H1 (cell line): Measurements from ENCODE around the gene ECPAS. TPM values are rescaled to one million over a fixed set of nuclear protein-coding genes. Genes with fewer than 3 reads are reported as not detected.
A peak's percentile ranks its signal among the peaks of the same experiment; 100 is the strongest.

Experiments used
- CTCF ChIA-PET: fragments of 300-600 bp; sonication (Branson Sonifier 250); formaldehyde crosslinking; loops from one replicate; lab custom pipeline; 2021; ENCODE audit not compliant: partially characterized antibody; lab: Charles Lee
- POLR2A ChIA-PET: fragments of 300-600 bp; sonication (Branson Sonifier 250); formaldehyde crosslinking; loops from one replicate; lab custom pipeline; 2021; ENCODE audit warnings: inconsistent platforms; ENCODE audit not compliant: partially characterized antibody; lab: Charles Lee
- DNase-seq, 2 experiments: peaks; one replicate each; pipeline versions ENCODE4 v3.0.0 to v3.0.0-alpha.2; 2010 to 2022; ENCODE audit warnings: low spot score in 2 of 2, low read depth in 1 of 2, mixed read lengths in 1 of 2
- FAIRE-seq: peaks from 2 replicates; lab custom pipeline; 2011; peaks lifted over from hg19 to GRCh38; lab: Jason Lieb, UNC
- H2AFZ ChIP-seq: 2 replicates; pipeline ENCODE4 v1.8.1; 2012; ENCODE audit warnings: low read length, inconsistent platforms
- H2AK5ac ChIP-seq: 2 replicates; pipeline ENCODE4 v1.6.1; 2013; ENCODE audit warnings: low read depth, low read length
- H2BK120ac ChIP-seq: replicated peaks from 2 replicates; pipeline ENCODE3; 2013; ENCODE audit warnings: low read depth, low read length, inconsistent platforms
- H2BK12ac ChIP-seq: 2 replicates; pipeline ENCODE4 v1.6.1; 2013; ENCODE audit warnings: low read depth, low read length
- H2BK15ac ChIP-seq: 2 replicates; pipeline ENCODE4 v1.6.1; 2013; ENCODE audit warnings: low read length
- H2BK20ac ChIP-seq: 2 replicates; pipeline ENCODE4 v1.6.1; 2013; ENCODE audit warnings: low read length
- H2BK5ac ChIP-seq: 2 replicates; pipeline ENCODE4 v1.6.1; 2013; ENCODE audit warnings: low read depth, low read length
- H3K14ac ChIP-seq: 2 replicates; pipeline ENCODE4 v1.6.1; 2013; ENCODE audit warnings: inconsistent platforms; ENCODE audit not compliant: insufficient read length
- H3K18ac ChIP-seq: 2 replicates; pipeline ENCODE4 v1.6.1; 2013; ENCODE audit warnings: low read length; ENCODE audit errors: extremely low read depth
- H3K23ac ChIP-seq: 2 replicates; pipeline ENCODE4 v1.6.1; 2013; ENCODE audit warnings: inconsistent platforms; ENCODE audit not compliant: insufficient read length
- H3K23me2 ChIP-seq: 2 replicates; pipeline ENCODE4 v1.6.1; 2013; ENCODE audit warnings: low read depth, low read length
- H3K27ac ChIP-seq: 2 replicates; pipeline ENCODE4 v1.6.1; 2011; ENCODE audit warnings: low read depth, low read length, inconsistent platforms
- H3K27me3 ChIP-seq, 4 experiments: replicated peaks in 1 of 4; 1 replicate in 1 of 4; 2 replicates in 3 of 4; pipeline versions ENCODE4 v1.6.1 to v1.8.1; 2011 to 2013; ENCODE audit warnings: low read length in 3 of 4, mild to moderate bottlenecking in 3 of 4, inconsistent platforms in 2 of 4, mixed read lengths in 2 of 4, moderate library complexity in 1 of 4; ENCODE audit not compliant: control insufficient read depth in 3 of 4, insufficient read depth in 3 of 4; ENCODE audit errors: extremely low read depth in 1 of 4
- H3K36me3 ChIP-seq, 4 experiments: 2 replicates each; pipeline versions ENCODE4 v1.6.1 to v1.8.1; 2011 to 2013; ENCODE audit warnings: mild to moderate bottlenecking in 4 of 4, low read length in 3 of 4, moderate library complexity in 2 of 4, control low read depth in 1 of 4, inconsistent platforms in 1 of 4; ENCODE audit not compliant: insufficient read depth in 4 of 4, control insufficient read depth in 2 of 4
- H3K4ac ChIP-seq: replicated peaks from 2 replicates; pipeline ENCODE3; 2013; ENCODE audit warnings: low read length, low read depth, mixed read lengths, inconsistent platforms; ENCODE audit not compliant: insufficient read length
- H3K4me1 ChIP-seq, 4 experiments: replicated peaks in 1 of 4; 1 replicate in 1 of 4; 2 replicates in 3 of 4; pipeline versions ENCODE4 v1.6.1 to v1.8.1; 2011 to 2013; ENCODE audit warnings: low read length in 3 of 4, inconsistent platforms in 2 of 4, mixed read lengths in 1 of 4; ENCODE audit not compliant: insufficient read depth in 4 of 4, control insufficient read depth in 3 of 4
- H3K4me2 ChIP-seq, 2 experiments: 2 replicates each; pipeline versions ENCODE4 v1.6.1 to v1.8.1; 2011 to 2013; ENCODE audit warnings: low read depth in 2 of 2, low read length in 2 of 2, control low read depth in 1 of 2, inconsistent platforms in 1 of 2, mild to moderate bottlenecking in 1 of 2; ENCODE audit not compliant: insufficient read depth in 1 of 2
- H3K4me3 ChIP-seq, 4 experiments: fragments of 200-600, 300-600 bp in 1 of 4; sonication (generic), shearing (Covaris generic), sonication (Bioruptor Twin) in 1 of 4; 2 replicates each; pipeline versions ENCODE4 v1.5.1 to v1.8.1; 2011 to 2016; ENCODE audit warnings: low read length in 4 of 4, low read depth in 3 of 4, control low read depth in 2 of 4, inconsistent platforms in 2 of 4, mild to moderate bottlenecking in 2 of 4, mixed read lengths in 1 of 4, moderate library complexity in 1 of 4; ENCODE audit not compliant: insufficient read depth in 2 of 4; ENCODE audit errors: extremely low read depth in 1 of 4
- H3K56ac ChIP-seq: replicated peaks from 2 replicates; pipeline ENCODE3; 2013; ENCODE audit warnings: low read depth, mild to moderate bottlenecking, mixed read lengths, low read length, inconsistent platforms; ENCODE audit not compliant: insufficient read length
- H3K79me1 ChIP-seq: 2 replicates; pipeline ENCODE4 v1.6.1; 2013; ENCODE audit warnings: low read depth, low read length, control low read depth
- H3K79me2 ChIP-seq, 2 experiments: 2 replicates each; pipeline versions ENCODE4 v1.6.1 to v1.8.1; 2012 to 2013; ENCODE audit warnings: low read length in 2 of 2, mild to moderate bottlenecking in 2 of 2, inconsistent platforms in 1 of 2; ENCODE audit not compliant: insufficient read depth in 2 of 2, control insufficient read depth in 1 of 2
- H3K9ac ChIP-seq, 4 experiments: replicated peaks in 1 of 4; 1 replicate in 1 of 4; 2 replicates in 3 of 4; pipeline versions ENCODE4 v1.6.1 to v1.8.1; 2011 to 2013; ENCODE audit warnings: low read depth in 3 of 4, low read length in 3 of 4, control low read depth in 2 of 4, mild to moderate bottlenecking in 2 of 4, moderate library complexity in 2 of 4, inconsistent platforms in 1 of 4; ENCODE audit errors: extremely low read depth in 1 of 4
- H3K9me3 ChIP-seq, 2 experiments: 2 replicates each; pipeline versions ENCODE4 v1.6.1 to v1.8.1; 2012 to 2013; ENCODE audit warnings: mild to moderate bottlenecking in 2 of 2, moderate library complexity in 2 of 2, control low read depth in 1 of 2, inconsistent platforms in 1 of 2, low read depth in 1 of 2, low read length in 1 of 2, mixed read lengths in 1 of 2; ENCODE audit not compliant: insufficient read depth in 2 of 2
- H4K20me1 ChIP-seq, 2 experiments: replicated peaks in 1 of 2; 2 replicates each; pipeline versions ENCODE3 to v1.8.1; 2011 to 2013; ENCODE audit warnings: inconsistent platforms in 2 of 2, low read length in 2 of 2, mild to moderate bottlenecking in 1 of 2; ENCODE audit not compliant: insufficient read depth in 2 of 2, control insufficient read depth in 1 of 2
- H4K5ac ChIP-seq: 2 replicates; pipeline ENCODE4 v1.6.1; 2013; ENCODE audit warnings: low read length, low read depth, mixed read lengths, inconsistent platforms; ENCODE audit not compliant: insufficient read length
- H4K8ac ChIP-seq: 2 replicates; pipeline ENCODE4 v1.8.0; 2013; ENCODE audit warnings: mild to moderate bottlenecking, moderate library complexity, low read length, inconsistent platforms; ENCODE audit not compliant: insufficient read depth; ENCODE audit errors: extremely low read depth
- H4K91ac ChIP-seq: replicated peaks from 2 replicates; pipeline ENCODE3; 2013; ENCODE audit warnings: low read length, mixed read lengths, inconsistent platforms; ENCODE audit not compliant: insufficient read length
- CHD2 ChIP-seq: IDR thresholded peaks from 2 replicates; pipeline ENCODE4 v1.6.1; 2012; ENCODE audit warnings: low read length, improper control_type of control experiment
- MAFK ChIP-seq: IDR thresholded peaks from 2 replicates; pipeline ENCODE4 v1.6.1; 2012; ENCODE audit warnings: low read depth, mild to moderate bottlenecking, improper control_type of control experiment, low read length
- POU5F1 ChIP-seq: IDR thresholded peaks from 2 replicates; pipeline ENCODE4 v1.6.1; 2011; ENCODE audit warnings: low read depth, mild to moderate bottlenecking, low read length, moderate library complexity
- SAP30 ChIP-seq: fragments of 300-600 bp; sonication (generic); IDR thresholded peaks from 2 replicates; pipeline ENCODE4 v1.7.1; 2012; ENCODE audit warnings: low read length, moderate library complexity, mild to moderate bottlenecking, inconsistent platforms; ENCODE audit not compliant: insufficient read depth, insufficient replicate concordance
- TBP ChIP-seq: IDR thresholded peaks from 2 replicates; pipeline ENCODE4 v1.6.1; 2011; ENCODE audit warnings: low read depth, low read length, improper control_type of control experiment
- TCF12 ChIP-seq: IDR thresholded peaks from 2 replicates; pipeline ENCODE4 v1.6.1; 2011; ENCODE audit warnings: low read depth, mild to moderate bottlenecking, low read length
- WGBS, 2 experiments: shearing (Covaris generic) in 1 of 2; methylation state at CpG; one replicate each; pipeline versions ENCODE4 v1.1.6 to v1.1.7; 2013 to 2015; ENCODE audit warnings: low lambda C conversion rate in 2 of 2, mixed read lengths in 2 of 2, inconsistent platforms in 1 of 2, low coverage in 1 of 2, missing lambda C conversion rate in 1 of 2; ENCODE audit not compliant: insufficient replicate concordance in 2 of 2, insufficient coverage in 1 of 2, insufficient read length in 1 of 2; ENCODE audit errors: extremely low coverage in 1 of 2, missing lambda C conversion rate in 1 of 2; 5-methylcytosine and 5-hydroxymethylcytosine counted together
- polyA plus RNA-seq, 7 experiments: library from polyadenylated mRNA; depleted of rRNA in 3 of 7; stranded (reverse) in 5 of 7; unstranded in 2 of 7; fragments of >200 nt in 5 of 7; fragments of 200-250 nt in 2 of 7; gene quantifications; 1 replicate in 5 of 7; 2 replicates in 1 of 7; 4 replicates in 1 of 7; pipeline versions ENCODE4 v1.2.1 to v1.2.3, GENCODE V29; 2011 to 2013; ENCODE audit warnings: missing spikeins in 2 of 7, mixed read lengths in 2 of 7
- total RNA-seq: library from RNA; stranded (reverse); fragmentation: NEBNext Ultra II Directional; extraction: Animal tissue kit (Norgen Biotek cat#: 25700); gene quantifications from 2 replicates; pipeline ENCODE4 v1.2.1, GENCODE V29; 2021

ECPAS gene
- total and polyA plus RNA-seq, 2 of the 8 experiments (the other 6 are each of a cell fraction or from before 2014, with no cell fraction given) = 20.9 to 131 TPM

GRCh38 chr9:111484572-111484894 lies 350 bp upstream of the ECPAS start:
- no peak for FAIRE-seq
- peak overlapping the region; percentile 59 to 99 (median 64) for H3K9ac ChIP-seq

More at GRCh38 chr9:111484572-111484894, 350 bp upstream of the ECPAS start:
- H3K27me3 ChIP-seq = no peaks in the 10 kb centered on the region
- peak overlapping the region; percentile 72 for H2BK120ac ChIP-seq
- no peak overlapping the region for H2BK15ac ChIP-seq
- no peak overlapping the region for H3K18ac ChIP-seq
- H3K4ac ChIP-seq = peak overlapping the region; percentile 44
- H3K23ac ChIP-seq = no peak overlapping the region
- no peak overlapping the region for H2BK12ac ChIP-seq
- H3K36me3 ChIP-seq = no peaks in the 10 kb centered on the region
- peak overlapping the region; percentile 85 for H2AFZ ChIP-seq
- H3K79me1 ChIP-seq = no peaks in the 10 kb centered on the region
- H3K4me2 ChIP-seq = peak overlapping the region; percentile 67 to 77
- H3K79me2 ChIP-seq = peaks cover 15 to 38% of the 10 kb centered on the region in 2 experiments
- no peaks in the 10 kb centered on the region for H3K9me3 ChIP-seq
- H2BK5ac ChIP-seq = 0 out of 2 replicates have a peak overlapping the region, but pooled peaks have one; percentile 29
- peak overlapping the region; percentile 4 for H3K56ac ChIP-seq
- no peak overlapping the region for H4K8ac ChIP-seq
- H4K91ac ChIP-seq = peak overlapping the region; percentile 73
- H3K4me1 ChIP-seq = peaks cover 0 to 4% (median 4%) of the 10 kb centered on the region in 4 experiments; a peak in 4 of 7 replicates
- peak overlapping the region; percentile 75 for H4K5ac ChIP-seq
- H3K23me2 ChIP-seq = peaks cover 2% of the 10 kb centered on the region; the same call in 1 of the 2 replicates
- DNase-seq = no peak
- peak overlapping the region; percentile 67 to 91 (median 79) for H3K4me3 ChIP-seq
- H3K14ac ChIP-seq = no peak overlapping the region
- ChIA-PET POLR2A (interaction anchor here (0.8 to 5.0 kb wide), 5 partner anchors 9 to 42 kb away, joined by 3 to 64 read pairs (median 3); partner anchors contain the start of gene ZNF483), CTCF (interaction anchor here (0.6 to 1.0 kb wide), 2 partner anchors 33 to 1581 kb away, joined by 3 read pairs; no protein-coding TSS in a partner anchor)
- no peak overlapping the region for H2AK5ac ChIP-seq
- TF ChIP-seq TBP = no peak
- TF ChIP-seq MAFK = no peak
- TF ChIP-seq POU5F1 = no peak
- no peak for TF ChIP-seq SAP30
- no peak for TF ChIP-seq TCF12
- no peak for TF ChIP-seq CHD2
- H2BK20ac ChIP-seq = no peak overlapping the region
- peak overlapping the region; percentile 82; the same call in 1 of the 2 replicates for H3K27ac ChIP-seq
- peaks cover 0 to 1% of the 10 kb centered on the region in 2 experiments for H4K20me1 ChIP-seq
- WGBS, 2 experiments = 17% methylated on average over 4 of the region's 4 CpGs; no CpG with 5 or more reads in 1 of the 2 experiments
